ENCODE results near the gene GRIP2.

The GRIP2 gene

DNA sequence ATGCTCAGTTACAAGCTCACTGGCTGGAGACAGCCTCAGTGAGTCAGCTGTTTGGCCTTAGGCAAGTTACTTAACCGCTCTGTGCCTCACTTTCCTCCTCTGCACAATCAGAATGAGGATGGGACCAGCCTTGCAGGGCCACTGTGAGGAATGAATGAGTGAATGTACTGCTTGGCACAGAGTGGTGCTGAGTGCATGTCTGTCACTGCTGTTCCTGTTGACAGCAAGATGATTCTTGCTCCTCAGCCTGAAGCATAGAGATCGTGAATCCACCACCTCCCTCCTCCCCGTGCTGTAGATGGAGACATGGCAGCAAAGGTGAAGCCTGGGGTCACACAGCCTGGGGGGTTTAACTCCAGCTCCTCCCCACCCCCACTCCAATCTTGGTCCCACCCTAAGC, 14.6 kb upstream of the GRIP2 start:
- ChIA-PET POLR2A (no interaction called here), CTCF (interaction anchor here (0.9 kb wide), 1 partner anchor 9 kb away, joined by 3 read pairs; no protein-coding TSS in a partner anchor)

DNA sequence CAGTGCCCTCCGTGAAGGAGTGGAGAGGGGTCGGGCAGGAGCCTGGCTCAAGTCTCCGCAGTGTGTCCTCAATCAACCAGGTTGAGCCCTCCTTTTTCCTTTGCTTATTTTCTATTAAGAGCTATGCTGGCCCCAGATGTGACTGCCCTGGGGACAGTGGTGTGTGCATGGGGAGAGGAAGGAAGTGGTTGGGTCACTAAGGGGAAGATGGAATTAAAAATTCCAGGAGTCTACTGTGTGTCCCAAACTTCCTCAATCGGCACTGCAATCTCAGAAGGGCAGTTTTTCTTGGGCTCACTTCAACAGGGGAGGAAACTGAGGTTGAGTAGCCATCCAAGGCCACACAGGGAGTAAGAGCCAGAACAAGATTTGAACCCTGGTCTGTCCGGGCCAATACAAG, 13.7 kb upstream of the GRIP2 start:
- ChIA-PET CTCF (interaction anchor here (0.9 kb wide), 1 partner anchor 10 kb away, joined by 3 read pairs; no protein-coding TSS in a partner anchor), POLR2A (no interaction called here)
- TF ChIP-seq, protein P1, sequence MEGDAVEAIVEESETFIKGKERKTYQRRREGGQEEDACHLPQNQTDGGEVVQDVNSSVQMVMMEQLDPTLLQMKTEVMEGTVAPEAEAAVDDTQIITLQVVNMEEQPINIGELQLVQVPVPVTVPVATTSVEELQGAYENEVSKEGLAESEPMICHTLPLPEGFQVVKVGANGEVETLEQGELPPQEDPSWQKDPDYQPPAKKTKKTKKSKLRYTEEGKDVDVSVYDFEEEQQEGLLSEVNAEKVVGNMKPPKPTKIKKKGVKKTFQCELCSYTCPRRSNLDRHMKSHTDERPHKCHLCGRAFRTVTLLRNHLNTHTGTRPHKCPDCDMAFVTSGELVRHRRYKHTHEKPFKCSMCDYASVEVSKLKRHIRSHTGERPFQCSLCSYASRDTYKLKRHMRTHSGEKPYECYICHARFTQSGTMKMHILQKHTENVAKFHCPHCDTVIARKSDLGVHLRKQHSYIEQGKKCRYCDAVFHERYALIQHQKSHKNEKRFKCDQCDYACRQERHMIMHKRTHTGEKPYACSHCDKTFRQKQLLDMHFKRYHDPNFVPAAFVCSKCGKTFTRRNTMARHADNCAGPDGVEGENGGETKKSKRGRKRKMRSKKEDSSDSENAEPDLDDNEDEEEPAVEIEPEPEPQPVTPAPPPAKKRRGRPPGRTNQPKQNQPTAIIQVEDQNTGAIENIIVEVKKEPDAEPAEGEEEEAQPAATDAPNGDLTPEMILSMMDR (IDR thresholded peaks at IDR 0.05; ENCODE audit: control extremely low read depth, extremely low read depth, low read depth, missing control alignments), result no peak
- no peak for DNase-seq (ENCODE audit: extremely low spot score)

More for the DNA sequence above, 14.6 kb upstream of the GRIP2 start:
- TF ChIP-seq, protein P1 (IDR thresholded peaks at IDR 0.05; ENCODE audit: control extremely low read depth, extremely low read depth, low read depth, missing control alignments), result no peak
- no peak for DNase-seq (ENCODE audit: extremely low spot score)

DNA sequence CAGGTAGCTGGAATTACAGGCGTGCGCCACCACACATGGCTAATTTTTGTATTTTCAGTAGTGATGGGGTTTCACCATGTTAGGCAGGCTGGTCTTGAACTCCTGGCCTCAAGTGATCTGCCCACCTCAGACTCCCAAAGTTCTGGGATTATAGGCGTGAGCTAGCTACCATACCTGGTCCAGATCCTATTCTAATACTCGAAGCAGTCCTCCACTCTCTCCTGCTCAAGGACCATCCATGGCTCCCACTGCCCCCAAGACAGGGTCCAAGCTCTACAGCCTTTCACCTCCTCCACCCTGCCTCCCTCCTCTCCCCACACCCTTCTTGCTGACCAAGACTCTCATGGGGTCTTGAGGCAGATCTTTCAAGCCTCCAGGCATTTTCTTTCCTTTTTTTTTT, 12.6 kb upstream of the GRIP2 start:
- POLR2A ChIA-PET, result interaction anchor here (0.6 kb wide), 1 partner anchor 1460 kb away, joined by 5 read pairs; no protein-coding TSS in a partner anchor

DNA sequence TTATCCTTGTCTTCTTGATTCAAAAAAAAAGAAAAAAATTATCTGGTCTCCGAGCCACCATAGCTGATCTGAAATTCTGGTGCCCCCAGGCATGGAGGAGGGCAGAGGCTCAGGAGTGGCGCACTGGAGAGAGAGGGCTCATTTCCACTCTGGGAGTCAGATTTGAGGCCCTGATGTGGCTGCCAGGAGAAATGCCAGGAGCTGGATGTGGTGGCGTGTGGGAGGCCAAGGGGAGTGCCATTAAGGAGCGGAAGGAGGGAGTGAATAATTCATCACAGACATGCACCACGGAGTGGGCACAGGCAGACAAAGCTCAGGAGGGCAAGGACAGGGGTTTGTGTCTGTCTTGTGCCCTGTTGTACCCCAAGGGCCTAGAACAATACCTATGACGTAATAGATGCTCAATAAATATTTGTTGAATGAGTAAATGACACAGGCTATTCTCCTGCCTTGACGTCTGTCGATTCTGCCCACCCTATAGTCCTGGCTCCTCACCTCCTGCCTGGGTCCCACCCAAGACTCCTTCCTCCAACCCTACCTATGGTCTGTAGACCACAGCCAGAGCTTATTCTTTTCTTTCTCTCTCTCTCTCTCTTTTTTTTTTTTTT, 12.0 kb upstream of the GRIP2 start:
- CTCF ChIA-PET, result no interaction called here

More for the DNA sequence above, 12.6 kb upstream of the GRIP2 start:
- TF ChIP-seq, protein P1 (IDR thresholded peaks at IDR 0.05; ENCODE audit: control extremely low read depth, extremely low read depth, low read depth, missing control alignments), result no peak
- CTCF ChIA-PET, result no interaction called here
- no peak for DNase-seq (ENCODE audit: extremely low spot score)

DNA sequence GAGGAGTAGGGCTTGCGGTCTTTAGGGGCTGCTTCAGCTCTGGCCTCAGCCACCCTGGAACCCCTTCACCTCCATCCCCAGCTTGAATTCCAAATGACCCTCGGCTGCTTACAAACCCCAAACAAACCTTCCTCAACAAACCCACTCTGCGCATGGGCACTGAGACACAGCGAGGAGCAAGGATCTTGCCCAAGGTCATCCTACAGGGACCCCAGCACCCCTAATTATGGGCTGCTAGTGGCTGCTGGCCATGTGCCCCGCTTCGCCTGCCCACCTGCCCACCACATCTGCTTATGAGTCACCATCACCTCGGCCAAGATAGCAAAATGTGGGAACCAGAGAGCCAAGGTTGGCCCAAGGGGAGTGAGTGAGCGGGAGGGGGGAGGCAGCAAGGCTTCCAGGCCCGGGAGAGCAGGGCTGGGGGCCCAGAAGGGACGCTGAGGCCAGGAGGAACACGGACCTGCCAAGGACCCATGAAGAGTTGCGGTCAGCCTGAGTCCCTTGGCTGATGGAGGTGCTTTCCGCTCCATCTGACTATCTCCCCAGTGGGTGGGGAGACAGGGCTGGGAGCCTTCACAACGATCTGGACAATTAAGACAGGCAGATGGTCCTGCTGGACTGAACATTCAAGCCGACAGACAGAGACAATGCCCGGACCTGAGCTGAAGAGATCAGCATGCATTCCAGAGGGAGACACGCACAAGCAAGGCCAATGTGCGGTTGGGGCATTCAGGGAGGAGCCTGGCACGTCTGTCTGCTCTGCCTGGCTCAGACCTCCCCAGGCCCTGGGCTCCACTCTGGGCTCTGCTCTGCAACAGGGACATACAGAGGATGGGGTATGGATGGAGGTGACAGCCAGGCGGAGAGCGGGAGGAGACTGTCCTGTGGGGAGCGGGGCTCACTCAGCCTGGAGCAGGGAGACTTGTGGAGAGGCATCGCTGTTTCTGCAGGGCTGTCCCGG, 10.8 kb upstream of the GRIP2 start:
- ChIA-PET CTCF (interaction anchor here (1.3 kb wide), 1 partner anchor 347 kb away, joined by 4 read pairs; no protein-coding TSS in a partner anchor), POLR2A (no interaction called here)
- TF ChIP-seq, protein P1 (IDR thresholded peaks at IDR 0.05; ENCODE audit: control extremely low read depth, extremely low read depth, low read depth, missing control alignments), result no peak
- DNase-seq (ENCODE audit: extremely low spot score), result no peak

More for the DNA sequence above, 12.0 kb upstream of the GRIP2 start:
- POLR2A ChIA-PET, result interaction anchor here (0.6 kb wide), 1 partner anchor 1459 kb away, joined by 5 read pairs; no protein-coding TSS in a partner anchor
- DNase-seq (ENCODE audit: extremely low spot score), result no peak
- TF ChIP-seq, protein P1 (IDR thresholded peaks at IDR 0.05; ENCODE audit: control extremely low read depth, extremely low read depth, low read depth, missing control alignments), result no peak

DNA sequence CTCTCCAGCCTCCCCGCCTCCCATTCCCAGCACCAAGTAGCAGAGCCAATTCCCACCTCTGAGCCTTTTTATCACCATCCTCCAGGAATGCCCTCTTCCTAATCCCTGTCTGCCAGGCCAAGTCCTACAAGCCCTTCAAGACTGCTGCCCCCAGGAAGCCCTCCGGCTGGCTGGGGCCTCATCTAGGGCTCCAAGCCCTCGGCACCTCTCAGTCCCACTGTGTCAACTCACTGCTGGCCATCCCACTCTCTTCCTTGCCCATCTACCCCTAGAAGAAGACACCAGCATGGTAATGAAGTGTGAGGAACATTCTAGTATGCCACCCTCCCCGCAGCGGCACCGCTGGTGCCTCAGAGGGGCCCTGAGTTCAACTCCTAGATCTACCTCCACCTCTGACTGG, 10.0 kb upstream of the GRIP2 start:
- TF ChIP-seq, protein P1 (IDR thresholded peaks at IDR 0.05; ENCODE audit: control extremely low read depth, extremely low read depth, low read depth, missing control alignments), result no peak
- DNase-seq (ENCODE audit: extremely low spot score), result no peak
- ChIA-PET POLR2A (no interaction called here), CTCF (interaction anchor here (1.3 kb wide), 1 partner anchor 346 kb away, joined by 4 read pairs; no protein-coding TSS in a partner anchor)
